Thymus (tissue), 11 donors: ENCODE data around the gene SAPCD2. TPM values are rescaled to one million over a fixed set of nuclear protein-coding genes. Genes with fewer than 3 reads are reported as not detected.

Experiments used
- DNase-seq, 9 donors: peaks; one replicate each; pipeline ENCODE4 v3.0.0-alpha.2; 2013; ENCODE audit warnings: low spot score in 9 of 9, low read depth in 6 of 9, missing footprints in 1 of 9
- H3K27ac ChIP-seq, 2 donors: one replicate each; pipeline ENCODE4 v1.5.1; 2013; ENCODE audit warnings: control low read depth in 1 of 2, low read depth in 1 of 2, low read length in 1 of 2, mild to moderate bottlenecking in 1 of 2, moderate library complexity in 1 of 2
- H3K27me3 ChIP-seq, 2 donors: one replicate each; pipeline ENCODE4 v1.5.1; 2013; ENCODE audit warnings: low read length in 1 of 2; ENCODE audit not compliant: control insufficient read depth in 2 of 2, insufficient read depth in 1 of 2
- H3K36me3 ChIP-seq, 2 donors: one replicate each; pipeline ENCODE4 v1.5.1; 2013; ENCODE audit warnings: low read length in 1 of 2, mild to moderate bottlenecking in 1 of 2, moderate library complexity in 1 of 2; ENCODE audit not compliant: control insufficient read depth in 2 of 2, insufficient read depth in 2 of 2
- H3K4me1 ChIP-seq, 2 donors: one replicate each; pipeline ENCODE4 v1.5.1; 2013; ENCODE audit warnings: low read length in 2 of 2; ENCODE audit not compliant: control insufficient read depth in 2 of 2, insufficient read depth in 2 of 2
- H3K4me3 ChIP-seq, 2 donors: one replicate each; pipeline ENCODE4 v1.5.1; 2013; ENCODE audit warnings: low read length in 2 of 2, control low read depth in 1 of 2, mild to moderate bottlenecking in 1 of 2
- H3K9me3 ChIP-seq, 2 donors: one replicate each; pipeline ENCODE4 v1.5.1; 2013; ENCODE audit warnings: low read length in 1 of 2, mild to moderate bottlenecking in 1 of 2; ENCODE audit not compliant: control insufficient read depth in 2 of 2, insufficient read depth in 1 of 2
- WGBS: extraction: QIAGEN DNeasy Blood & Tissue Kit; methylation state at CpG from one replicate; pipeline ENCODE4 v1.1.7; 2013; 5-methylcytosine and 5-hydroxymethylcytosine counted together
- polyA plus RNA-seq: library from polyadenylated mRNA; stranded (reverse); fragments of 200-250 nt; gene quantifications from one replicate; pipeline ENCODE4 v1.2.3, GENCODE V29; 2013
- total RNA-seq: library from RNA; stranded (reverse); fragments of 120-200 nt; gene quantifications from one replicate; pipeline ENCODE4 v1.2.4, GENCODE V29; 2013
- donor health status: healthy.

The SAPCD2 gene
- total and polyA plus RNA-seq, 2 donors: 0.87 to 6.3 TPM

DNA sequence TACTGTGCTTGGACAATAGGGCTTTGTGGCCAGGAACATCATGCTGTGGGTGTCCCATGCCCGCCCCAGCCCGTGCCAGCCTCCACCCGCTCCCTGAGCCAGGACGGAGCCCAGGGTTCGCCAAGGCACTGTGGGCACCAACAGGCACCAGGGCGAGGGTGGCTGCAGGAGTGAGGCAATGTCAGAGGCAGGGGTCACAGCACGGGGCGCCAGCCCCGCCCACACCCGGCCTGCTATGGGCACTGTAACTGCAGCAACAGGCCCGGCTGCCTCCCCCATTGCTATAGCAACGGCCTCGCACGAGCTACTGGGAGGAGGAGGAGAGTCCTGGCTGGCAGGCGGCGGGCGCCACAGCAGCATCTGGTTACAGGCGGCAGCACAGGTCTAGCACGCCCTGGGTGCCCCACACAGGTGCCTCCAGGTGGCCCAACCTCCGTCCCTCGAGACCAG, 44.8 kb downstream of the SAPCD2 start:
- 93% methylated on average over 21 of the region's 21 CpGs for WGBS
- Histone ChIP-seq H3K4me1 (peaks cover 8 to 34% of the 10 kb centered on the region in 2 donors), H3K27ac (no peak overlapping the region), H3K4me3 (no peak overlapping the region), H3K27me3 (peaks cover 12 to 39% of the 10 kb centered on the region in 2 donors), H3K9me3 (no peaks in the 10 kb centered on the region), H3K36me3 (no peaks in the 10 kb centered on the region)
- DNase-seq: no peak

DNA sequence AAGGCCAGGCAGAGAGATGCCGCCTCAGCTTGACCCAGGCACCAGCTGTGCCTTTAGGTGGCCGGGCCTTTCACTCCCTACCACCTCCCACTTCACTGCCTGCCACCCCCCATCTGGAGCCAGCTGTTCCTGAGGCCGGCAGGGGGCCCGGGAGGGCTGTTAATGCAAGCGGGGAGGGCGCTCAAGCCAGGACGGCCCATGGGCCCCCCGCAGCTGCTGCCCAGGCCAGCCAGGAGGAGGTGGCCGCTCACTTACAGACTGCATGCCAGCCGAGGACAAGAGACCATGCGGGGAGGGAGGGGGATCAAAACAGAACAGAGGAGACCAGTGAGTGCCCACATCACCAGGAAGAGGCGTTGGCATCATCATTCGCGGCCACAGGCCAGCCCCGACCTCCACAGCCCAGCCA, 46.8 kb downstream of the SAPCD2 start:
- Histone ChIP-seq H3K9me3 (no peaks in the 10 kb centered on the region), H3K4me3 (no peak overlapping the region), H3K4me1 (peaks cover 0 to 14% of the 10 kb centered on the region in 2 donors), H3K27me3 (peaks cover 5 to 20% of the 10 kb centered on the region in 2 donors), H3K27ac (no peak overlapping the region), H3K36me3 (no peaks in the 10 kb centered on the region)
- 95% methylated on average over 15 of the region's 15 CpGs for WGBS
- no peak for DNase-seq

DNA sequence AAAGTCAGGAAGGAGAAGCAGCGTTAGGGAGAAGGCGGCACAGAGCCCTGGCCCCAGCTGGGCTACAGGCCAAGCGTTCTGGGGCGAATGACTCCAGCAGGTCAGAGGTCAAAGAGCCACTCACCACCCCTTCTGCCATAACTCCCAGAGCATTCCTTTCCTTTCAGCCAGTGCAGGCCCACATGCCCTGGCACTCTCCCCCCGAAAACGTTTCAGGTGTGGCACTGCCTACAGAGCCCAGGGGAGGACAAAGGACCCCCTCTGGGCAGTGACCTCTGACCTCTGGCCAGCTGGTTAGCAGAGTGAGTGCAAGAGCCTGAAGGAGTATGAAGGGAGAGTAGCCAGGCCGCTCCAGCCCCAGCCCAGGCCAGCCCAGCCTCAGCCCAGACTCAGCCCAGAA, 47.2 kb downstream of the SAPCD2 start:
- Histone ChIP-seq H3K36me3 (no peaks in the 10 kb centered on the region), H3K27ac (no peak overlapping the region), H3K9me3 (no peaks in the 10 kb centered on the region), H3K4me1 (peaks cover 0 to 11% of the 10 kb centered on the region in 2 donors), H3K4me3 (no peak overlapping the region), H3K27me3 (peaks cover 5 to 17% of the 10 kb centered on the region in 2 donors)
- DNase-seq: no peak
- 97% methylated on average over 7 of the region's 7 CpGs for WGBS

DNA sequence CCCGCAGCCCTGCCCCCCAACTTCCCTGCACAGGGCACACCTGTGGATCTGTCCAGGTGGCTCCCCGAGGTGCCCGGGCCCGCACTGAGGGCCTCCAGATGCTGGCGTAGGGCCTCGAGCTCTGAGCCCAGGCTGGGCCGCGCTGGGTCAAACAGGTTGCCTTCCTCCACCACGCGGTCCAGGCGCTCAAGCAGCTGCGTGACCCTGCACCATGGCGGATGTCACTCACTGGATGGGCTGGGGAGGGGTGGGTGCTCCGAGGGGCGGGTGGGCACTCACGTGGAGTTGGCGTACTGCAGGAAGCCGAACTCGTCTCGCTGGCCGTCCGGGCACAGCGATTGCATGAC, 47.7 kb downstream of the SAPCD2 start:
- H3K4me3 ChIP-seq: no peak overlapping the region
- DNase-seq: no peak
- peaks cover 0 to 4% of the 10 kb centered on the region in 2 donors for H3K9me3 ChIP-seq
- 95% methylated on average over 23 of the region's 23 CpGs for WGBS
- H3K27me3 ChIP-seq: peaks cover 3 to 16% of the 10 kb centered on the region in 2 donors
- no peak overlapping the region for H3K27ac ChIP-seq
- H3K36me3 ChIP-seq: no peaks in the 10 kb centered on the region
- H3K4me1 ChIP-seq: peaks cover 0 to 11% of the 10 kb centered on the region in 2 donors

DNA sequence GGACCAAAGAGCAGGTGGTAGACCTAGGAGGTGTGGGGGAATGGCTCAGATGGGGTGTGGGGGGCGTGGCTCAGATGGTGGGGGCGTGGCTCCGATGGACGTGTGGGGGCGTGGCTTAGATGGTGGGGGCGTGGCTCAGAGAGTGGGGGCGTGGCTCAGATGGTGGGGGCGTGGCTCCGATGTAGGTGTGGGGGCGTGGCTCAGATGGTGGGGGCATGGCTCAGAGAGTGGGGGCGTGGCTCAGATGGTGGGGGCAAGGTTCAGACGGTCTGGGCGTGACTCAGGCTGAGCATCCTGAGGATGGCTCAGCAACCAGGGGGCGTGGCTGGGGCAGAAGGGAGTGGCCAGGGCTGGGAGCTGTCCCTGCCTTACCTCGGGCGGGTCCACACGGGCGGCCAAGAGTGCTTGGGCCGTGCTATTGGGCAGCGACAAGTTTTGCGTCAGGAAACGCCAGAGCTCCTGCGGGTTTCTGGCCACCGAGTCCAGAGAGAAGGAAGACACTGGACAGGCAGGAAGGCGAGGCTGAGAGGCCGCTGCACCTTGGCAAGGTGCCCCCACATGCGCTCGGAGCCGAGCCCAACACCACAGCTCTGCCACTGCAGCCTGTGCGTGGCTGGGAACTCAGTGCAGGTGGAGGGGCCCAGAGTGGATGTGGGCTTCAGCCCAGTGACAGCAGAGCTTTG, 48.2 kb downstream of the SAPCD2 start:
- peaks cover 0 to 3% of the 10 kb centered on the region in 2 donors for H3K36me3 ChIP-seq
- H3K4me3 ChIP-seq: no peak overlapping the region
- whole genome bisulfite sequencing: 85% methylated on average over 30 of the region's 30 CpGs
- H3K4me1 ChIP-seq: peaks cover 0 to 6% of the 10 kb centered on the region in 2 donors
- peaks cover 0 to 4% of the 10 kb centered on the region in 2 donors for H3K9me3 ChIP-seq
- H3K27me3 ChIP-seq: peaks cover under 1 to 11% of the 10 kb centered on the region in 2 donors
- no peak for DNase-seq
- no peak overlapping the region for H3K27ac ChIP-seq

DNA sequence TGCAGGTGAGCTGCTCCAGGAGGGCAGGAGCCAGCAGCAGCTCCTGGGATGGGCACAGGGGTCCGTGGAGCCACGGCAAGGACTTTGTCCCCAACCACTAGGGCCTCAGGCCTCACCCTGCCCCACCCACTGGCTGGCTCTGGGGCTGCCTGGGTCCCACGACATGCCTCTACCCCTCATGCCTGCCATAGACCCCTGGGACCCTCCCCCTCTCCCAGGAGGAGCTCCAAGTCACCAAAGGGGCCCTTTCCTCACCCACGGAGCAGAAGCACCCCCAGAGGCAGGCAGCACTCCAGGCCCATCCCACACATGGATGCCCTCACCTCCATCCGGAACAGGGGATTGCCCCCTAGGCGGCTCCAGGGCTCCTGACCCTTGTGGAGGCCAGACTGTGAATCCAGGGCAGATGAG, 48.8 kb downstream of the SAPCD2 start:
- no peak overlapping the region for H3K27ac ChIP-seq
- peaks cover 0 to 3% of the 10 kb centered on the region in 2 donors for H3K4me1 ChIP-seq
- peaks cover 0 to 6% of the 10 kb centered on the region in 2 donors for H3K27me3 ChIP-seq
- peaks cover 0 to 8% of the 10 kb centered on the region in 2 donors for H3K9me3 ChIP-seq
- WGBS: 95% methylated on average over 6 of the region's 6 CpGs
- peaks cover 0 to 3% of the 10 kb centered on the region in 2 donors for H3K36me3 ChIP-seq
- H3K4me3 ChIP-seq: no peak overlapping the region
- no peak for DNase-seq

GRCh38 chr9:137020771-137021567, 49.4 kb downstream of the SAPCD2 start:
- WGBS: 98% methylated on average over 32 of the region's 32 CpGs
- Histone ChIP-seq H3K36me3 (peaks cover 0 to 3% of the 10 kb centered on the region in 2 donors), H3K27me3 (no peaks in the 10 kb centered on the region)

DNA sequence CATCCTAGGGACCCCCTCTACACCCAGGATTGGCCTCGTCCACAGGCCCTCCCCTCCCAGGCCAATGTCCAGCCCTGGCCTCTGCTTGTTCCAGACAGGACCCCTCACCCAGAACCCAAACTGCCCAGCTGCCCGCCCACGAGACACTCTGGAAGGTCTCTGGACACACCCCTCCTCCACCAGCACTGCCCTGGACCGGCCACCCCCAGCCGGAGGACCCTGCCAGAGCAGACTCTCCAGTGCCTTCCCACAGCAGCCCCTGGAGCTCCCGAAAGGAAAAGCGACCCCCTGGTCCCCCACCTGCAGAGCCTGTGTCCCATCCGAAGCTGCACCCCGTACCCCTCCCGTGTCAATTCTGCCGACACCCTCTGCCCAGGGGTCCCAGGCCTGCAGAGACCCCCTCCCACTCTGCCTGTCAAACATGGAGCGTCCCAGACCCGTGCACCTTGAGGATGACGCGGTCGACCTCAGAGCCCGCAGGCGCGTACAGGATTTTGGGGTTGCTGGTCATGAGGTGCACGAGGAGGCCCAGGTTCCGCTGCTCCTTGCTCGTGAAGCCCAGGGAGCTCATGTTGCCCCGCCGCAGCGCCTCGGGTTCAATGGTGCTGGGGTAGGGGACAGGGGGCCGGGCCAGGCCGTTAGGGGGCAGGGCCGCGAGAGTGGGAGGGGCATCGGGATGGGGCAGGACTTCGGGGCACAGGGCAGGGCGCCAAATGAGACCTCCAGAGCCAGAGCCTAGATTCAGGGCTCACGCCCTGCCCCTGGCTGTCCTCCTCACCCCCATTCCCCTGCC, 50.3 kb downstream of the SAPCD2 start:
- WGBS: 98% methylated on average over 34 of the region's 34 CpGs
- peaks cover 0 to 18% of the 10 kb centered on the region in 2 donors for H3K9me3 ChIP-seq
- no peak overlapping the region for H3K27ac ChIP-seq
- peaks cover 0 to 3% of the 10 kb centered on the region in 2 donors for H3K36me3 ChIP-seq
- H3K4me1 ChIP-seq: no peaks in the 10 kb centered on the region
- no peak overlapping the region for H3K4me3 ChIP-seq
- DNase-seq: no peak
- H3K27me3 ChIP-seq: no peaks in the 10 kb centered on the region

More at GRCh38 chr9:137020771-137021567, 49.4 kb downstream of the SAPCD2 start:
- Histone ChIP-seq H3K4me3 (no peak overlapping the region), H3K9me3 (peaks cover 0 to 13% of the 10 kb centered on the region in 2 donors), H3K27ac (no peak overlapping the region), H3K4me1 (peaks cover 0 to 1% of the 10 kb centered on the region in 2 donors)
- no peak for DNase-seq
